A673 (cell line): Measurements from ENCODE around the gene RGS14. TPM values are rescaled to one million over a fixed set of nuclear protein-coding genes. Genes with fewer than 3 reads are reported as not detected.
A peak's percentile ranks its signal among the peaks of the same experiment; 100 is the strongest.

Source experiments
- BruUV-seq: library from RNA; stranded (reverse); fragments of 400-500 nt; replicated peaks from 2 replicates; lab custom pipeline; 2021; lab: Mats Ljungman, UMichigan
- CTCF ChIA-PET: fragments of 300-600 bp; sonication (Branson Sonifier 250); formaldehyde crosslinking; loops from one replicate; lab custom pipeline; 2022; ENCODE audit warnings: antibody characterized with exemption; lab: Charles Lee
- POLR2A ChIA-PET: fragments of 300-600 bp; sonication (Branson Sonifier 250); formaldehyde crosslinking; loops from one replicate; lab custom pipeline; 2022; ENCODE audit warnings: antibody characterized with exemption; ENCODE audit not compliant: low non-redundant PET; lab: Charles Lee
- DNase-seq: peaks from one replicate; pipeline ENCODE4 v3.0.0-alpha.2; 2015; ENCODE audit warnings: low spot score
- H3K27ac ChIP-seq: fragments of 200-600 bp; sonication (generic); 2 replicates; pipeline ENCODE4 v1.5.1; 2016; ENCODE audit warnings: mixed run types, low read depth, mild to moderate bottlenecking, mixed read lengths, antibody characterized with exemption, low read length; ENCODE audit not compliant: poor library complexity, severe bottlenecking
- H3K27me3 ChIP-seq: fragments of 200-600 bp; sonication (generic); replicated peaks from 2 replicates; pipeline ENCODE4 v1.6.1; 2017; ENCODE audit warnings: mixed run types, low read depth, mild to moderate bottlenecking, mixed read lengths, antibody characterized with exemption, low read length; ENCODE audit not compliant: insufficient read depth, poor library complexity
- H3K36me3 ChIP-seq: fragments of 200-600 bp; sonication (generic); 2 replicates; pipeline ENCODE4 v1.6.1; 2016; ENCODE audit warnings: mixed run types, mild to moderate bottlenecking, mixed read lengths, antibody characterized with exemption, low read length; ENCODE audit not compliant: insufficient read depth, poor library complexity, severe bottlenecking
- H3K4me1 ChIP-seq: fragments of 200-600 bp; sonication (generic); 2 replicates; pipeline ENCODE4 v1.6.1; 2017; ENCODE audit warnings: mixed run types, mild to moderate bottlenecking, mixed read lengths, antibody characterized with exemption, low read length; ENCODE audit not compliant: insufficient read depth, poor library complexity, severe bottlenecking
- H3K4me3 ChIP-seq: fragments of 200-600 bp; sonication (generic); 2 replicates; pipeline ENCODE4 v1.5.1; 2016; ENCODE audit warnings: low read depth, mixed run types, mild to moderate bottlenecking, mixed read lengths, low read length; ENCODE audit not compliant: poor library complexity, severe bottlenecking
- H3K9me3 ChIP-seq: fragments of 200-600 bp; sonication (generic); 2 replicates; pipeline ENCODE4 v1.6.1; 2016; ENCODE audit warnings: mixed run types, low read depth, mild to moderate bottlenecking, mixed read lengths, antibody characterized with exemption, low read length; ENCODE audit not compliant: poor library complexity, severe bottlenecking
- EZH2 ChIP-seq: fragments of 200-600 bp; sonication (generic); IDR thresholded peaks from 2 replicates; pipeline ENCODE4 v1.6.1; 2017; ENCODE audit warnings: borderline replicate concordance, low read depth, mild to moderate bottlenecking, mixed read lengths, antibody characterized with exemption, low read length; ENCODE audit not compliant: poor library complexity, severe bottlenecking
- intact Hi-C: fragments of 100-400 bp; cut with micrococcal nuclease; formaldehyde crosslinking; loops from one replicate; pipeline ENCODE4 v1.10.0; 2022; ENCODE audit not compliant: unreplicated experiment
- total RNA-seq: library from RNA; stranded (reverse); gene quantifications from 2 replicates; pipeline ENCODE4 v1.2.3, GENCODE V29; 2021
- TF ChIP-seq, protein P1 (sequence below): fragments of 300-800, 200-600 bp; sonication (generic); conservative IDR thresholded peaks from 2 replicates; pipeline ENCODE4 v1.5.1; 2017; ENCODE audit warnings: low read depth, mild to moderate bottlenecking, antibody characterized with exemption, low read length, moderate library complexity, mixed read lengths

RGS14 gene
- total RNA-seq, 1 experiment from 2014 or later: 3.1 TPM

- Histone ChIP-seq H3K9me3 (no peaks in the 10 kb centered on the region), H3K4me3 (peak overlapping the region; percentile 52), H3K4me1 (peaks cover 15% of the 10 kb centered on the region), H3K27me3 (no peaks in the 10 kb centered on the region), H3K27ac (no peak overlapping the region), H3K36me3 (no peaks in the 10 kb centered on the region)
- intact Hi-C loops: no loop called here
- BruUV-seq: no TSS peak
- ChIA-PET POLR2A (no interaction called here), CTCF (interaction anchor here (0.9 to 1.3 kb wide), 5 partner anchors 12 to 89 kb away, joined by 4 to 6 read pairs (median 4); no protein-coding TSS in a partner anchor)
- peak; percentile 85 for DNase-seq
- TF ChIP-seq, protein P1, sequence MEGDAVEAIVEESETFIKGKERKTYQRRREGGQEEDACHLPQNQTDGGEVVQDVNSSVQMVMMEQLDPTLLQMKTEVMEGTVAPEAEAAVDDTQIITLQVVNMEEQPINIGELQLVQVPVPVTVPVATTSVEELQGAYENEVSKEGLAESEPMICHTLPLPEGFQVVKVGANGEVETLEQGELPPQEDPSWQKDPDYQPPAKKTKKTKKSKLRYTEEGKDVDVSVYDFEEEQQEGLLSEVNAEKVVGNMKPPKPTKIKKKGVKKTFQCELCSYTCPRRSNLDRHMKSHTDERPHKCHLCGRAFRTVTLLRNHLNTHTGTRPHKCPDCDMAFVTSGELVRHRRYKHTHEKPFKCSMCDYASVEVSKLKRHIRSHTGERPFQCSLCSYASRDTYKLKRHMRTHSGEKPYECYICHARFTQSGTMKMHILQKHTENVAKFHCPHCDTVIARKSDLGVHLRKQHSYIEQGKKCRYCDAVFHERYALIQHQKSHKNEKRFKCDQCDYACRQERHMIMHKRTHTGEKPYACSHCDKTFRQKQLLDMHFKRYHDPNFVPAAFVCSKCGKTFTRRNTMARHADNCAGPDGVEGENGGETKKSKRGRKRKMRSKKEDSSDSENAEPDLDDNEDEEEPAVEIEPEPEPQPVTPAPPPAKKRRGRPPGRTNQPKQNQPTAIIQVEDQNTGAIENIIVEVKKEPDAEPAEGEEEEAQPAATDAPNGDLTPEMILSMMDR: peak; percentile 58
- no peak for TF ChIP-seq EZH2
These were observed 12.9 kb downstream of the RGS14 start for GRCh38 chr5:177370488-177371119.

GRCh38 chr5:177371120-177372033, 13.7 kb downstream of the RGS14 start:
- Histone ChIP-seq H3K27me3 (no peaks in the 10 kb centered on the region), H3K36me3 (no peaks in the 10 kb centered on the region), H3K27ac (peak overlapping the region; percentile 65), H3K4me3 (peak overlapping the region; percentile 52), H3K4me1 (peaks cover 14% of the 10 kb centered on the region), H3K9me3 (no peaks in the 10 kb centered on the region)
- no TSS peak for BruUV-seq
- TF ChIP-seq EZH2: no peak
- TF ChIP-seq, protein P1: no peak
- no peak for DNase-seq
- intact Hi-C loops: no loop called here
- ChIA-PET CTCF (interaction anchor here (0.9 to 1.3 kb wide), 6 partner anchors 11 to 88 kb away, joined by 3 to 6 read pairs (median 4); no protein-coding TSS in a partner anchor), POLR2A (no interaction called here)

GRCh38 chr5:177372034-177372896, 14.5 kb downstream of the RGS14 start:
- BruUV-seq: no TSS peak
- peaks cover 5% of the 10 kb centered on the region for H3K4me1 ChIP-seq
- no peak for DNase-seq
- H3K27me3 ChIP-seq: no peaks in the 10 kb centered on the region
- H3K27ac ChIP-seq: no peak overlapping the region
- POLR2A ChIA-PET: interaction anchor here (0.8 kb wide), 1 partner anchor 174 kb away, joined by 3 read pairs; no protein-coding TSS in a partner anchor
- no peak for TF ChIP-seq EZH2
- TF ChIP-seq, protein P1: no peak
- no peak overlapping the region for H3K4me3 ChIP-seq
- no peaks in the 10 kb centered on the region for H3K9me3 ChIP-seq
- intact Hi-C loops: no loop called here
- CTCF ChIA-PET: interaction anchor here (0.9 kb wide), 1 partner anchor 18 kb away, joined by 3 read pairs; no protein-coding TSS in a partner anchor
- no peaks in the 10 kb centered on the region for H3K36me3 ChIP-seq
